ENCODE results near the gene TFEB. TPM values are rescaled to one million over a fixed set of nuclear protein-coding genes. Genes with fewer than 3 reads are reported as not detected.

TFEB gene
- total and polyA plus RNA-seq, 10 donors, result 55.9 to 150 (median 76.9) TPM

- Histone ChIP-seq H3K36me3 (no peaks in the 10 kb centered on the region), H3K9me3 (no peaks in the 10 kb centered on the region), H3K27ac (no peak overlapping the region), H3K4me1 (peaks cover 0 to 1% (median 0%) of the 10 kb centered on the region in 6 donors), H3K27me3 (replicated peaks in 1 of 7) (peaks cover 0 to 37% (median 0%) of the 10 kb centered on the region in 7 donors), H3K4me3 (no peak overlapping the region)
- DNase-seq, result no peak
- intact Hi-C loops (cut with DNase I; ENCODE audit: low total_unique reads), result no loop called here
- 85 to 94% (median 86%) methylated on average over 7 of the region's 7 CpGs for WGBS, 5 donors
- TF ChIP-seq POLR2A (IDR thresholded peaks at IDR 0.05) (no peak), POLR2AphosphoS5 (IDR thresholded peaks at IDR 0.05) (no peak), CTCF (IDR thresholded peaks at IDR 0.05 in 8 of 11, conservative IDR thresholded peaks at IDR 0.05 in 3 of 11) (no peak)
Measured at GRCh38 chr6:41648070-41648585, 87.3 kb downstream of the TFEB start.

- H3K36me3 ChIP-seq, result no peaks in the 10 kb centered on the region
- WGBS, 5 donors, result 79 to 95% (median 89%) methylated on average over 6 to 9 of the region's 9 CpGs
- H3K27ac ChIP-seq, result no peak overlapping the region
- peaks cover 0 to 33% (median 0%) of the 10 kb centered on the region in 7 donors for H3K27me3 ChIP-seq (replicated peaks in 1 of 7)
- TF ChIP-seq POLR2A (IDR thresholded peaks at IDR 0.05) (no peak), POLR2AphosphoS5 (IDR thresholded peaks at IDR 0.05) (no peak), CTCF (IDR thresholded peaks at IDR 0.05 in 8 of 11, conservative IDR thresholded peaks at IDR 0.05 in 3 of 11) (no peak)
- no peak for DNase-seq
- H3K4me1 ChIP-seq, result peaks cover 0 to 11% (median 2%) of the 10 kb centered on the region in 6 donors
- intact Hi-C loops (cut with DNase I; ENCODE audit: low total_unique reads), result no loop called here
- H3K9me3 ChIP-seq, result no peaks in the 10 kb centered on the region
- no peak overlapping the region for H3K4me3 ChIP-seq
Measured at GRCh38 chr6:41647061-41647511, 88.3 kb downstream of the TFEB start.

GRCh38 chr6:41646026-41646795, 89.2 kb downstream of the TFEB start:
- WGBS, 5 donors, result 77 to 89% (median 88%) methylated on average over 12 to 14 of the region's 14 CpGs
- peaks cover 0 to 33% (median 0%) of the 10 kb centered on the region in 7 donors for H3K27me3 ChIP-seq (replicated peaks in 1 of 7)
- no peak overlapping the region for H3K27ac ChIP-seq
- no peak overlapping the region for H3K4me3 ChIP-seq
- no peaks in the 10 kb centered on the region for H3K36me3 ChIP-seq
- H3K9me3 ChIP-seq, result no peaks in the 10 kb centered on the region
- TF ChIP-seq POLR2A (IDR thresholded peaks at IDR 0.05), result no peak
- TF ChIP-seq POLR2AphosphoS5 (IDR thresholded peaks at IDR 0.05), result no peak
- TF ChIP-seq CTCF (IDR thresholded peaks at IDR 0.05 in 8 of 11, conservative IDR thresholded peaks at IDR 0.05 in 3 of 11), result no peak
- peaks cover 0 to 11% (median 2%) of the 10 kb centered on the region in 6 donors for H3K4me1 ChIP-seq
- DNase-seq, result no peak
- intact Hi-C loops (cut with DNase I; ENCODE audit: low total_unique reads), result no loop called here

GRCh38 chr6:41645007-41645618, 90.3 kb downstream of the TFEB start:
- Histone ChIP-seq H3K27ac (no peak overlapping the region), H3K4me1 (peaks cover 0 to 11% (median 2%) of the 10 kb centered on the region in 6 donors), H3K27me3 (replicated peaks in 1 of 7) (peaks cover 0 to 41% (median 0%) of the 10 kb centered on the region in 7 donors), H3K9me3 (no peaks in the 10 kb centered on the region), H3K36me3 (no peaks in the 10 kb centered on the region), H3K4me3 (no peak overlapping the region)
- no peak for DNase-seq
- intact Hi-C loops (cut with DNase I; ENCODE audit: low total_unique reads), result no loop called here
- 79 to 92% (median 88%) methylated on average over 12 of the region's 12 CpGs for WGBS, 5 donors
- TF ChIP-seq POLR2AphosphoS5 (IDR thresholded peaks at IDR 0.05), result no peak
- TF ChIP-seq CTCF (IDR thresholded peaks at IDR 0.05 in 8 of 11, conservative IDR thresholded peaks at IDR 0.05 in 3 of 11), result no peak
- no peak for TF ChIP-seq POLR2A (IDR thresholded peaks at IDR 0.05)

Measured in spleen (tissue), 11 donors.